HCEC 1CT (cell line): ENCODE measurements around the gene MPPE1.

Experiments
- DNase-seq: peaks from one replicate; pipeline ENCODE4 v3.0.0-alpha.2; 2017

Gene MPPE1, protein sequence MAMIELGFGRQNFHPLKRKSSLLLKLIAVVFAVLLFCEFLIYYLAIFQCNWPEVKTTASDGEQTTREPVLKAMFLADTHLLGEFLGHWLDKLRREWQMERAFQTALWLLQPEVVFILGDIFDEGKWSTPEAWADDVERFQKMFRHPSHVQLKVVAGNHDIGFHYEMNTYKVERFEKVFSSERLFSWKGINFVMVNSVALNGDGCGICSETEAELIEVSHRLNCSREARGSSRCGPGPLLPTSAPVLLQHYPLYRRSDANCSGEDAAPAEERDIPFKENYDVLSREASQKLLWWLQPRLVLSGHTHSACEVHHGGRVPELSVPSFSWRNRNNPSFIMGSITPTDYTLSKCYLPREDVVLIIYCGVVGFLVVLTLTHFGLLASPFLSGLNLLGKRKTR

DNA sequence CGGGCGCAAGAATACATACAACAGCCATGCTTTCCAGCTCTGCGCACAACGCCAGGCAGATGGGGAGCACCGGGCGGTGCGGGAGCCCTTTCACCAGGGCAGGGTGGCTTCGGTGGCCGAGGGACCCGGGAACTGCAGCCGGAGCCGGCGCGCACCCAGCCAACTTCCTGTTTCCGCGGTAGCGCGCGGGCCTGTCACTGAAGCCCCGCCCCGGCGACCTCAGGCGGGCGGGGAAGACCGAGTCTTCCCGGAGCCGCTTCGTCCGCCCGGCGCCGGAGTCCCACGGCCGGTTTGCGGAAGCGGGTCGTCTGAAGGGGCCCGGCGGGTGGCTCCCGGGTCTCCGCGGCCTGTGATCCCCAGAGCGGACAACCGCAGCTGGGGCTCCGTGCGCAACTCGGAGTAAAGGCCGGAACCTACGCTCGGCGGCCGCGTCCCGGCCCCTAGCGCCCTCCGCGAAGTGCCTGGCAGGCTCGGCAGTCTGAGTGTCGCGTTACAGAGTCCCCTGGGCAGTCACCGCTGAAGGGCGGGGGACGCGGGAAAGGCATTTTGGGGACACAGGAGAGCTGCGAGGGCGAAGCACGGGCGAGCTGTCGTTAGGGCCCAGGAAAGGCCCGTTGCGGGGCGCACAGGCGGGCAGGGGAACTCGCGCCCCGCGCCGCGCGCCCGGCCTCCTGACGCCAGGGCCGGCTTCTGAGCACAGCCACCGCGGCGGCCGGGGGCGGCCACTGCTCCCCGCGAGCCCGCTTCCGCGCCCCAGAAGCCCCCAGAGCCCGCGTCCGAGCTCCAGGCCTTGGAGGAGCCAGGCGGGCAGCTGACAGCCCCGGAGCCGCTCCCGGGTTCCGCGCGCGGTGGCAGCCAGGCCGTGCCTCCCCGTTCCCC, at the start of gene MPPE1:
TSS of gene MPPE1 (minus strand) at position 136 of the 879 bp plus-strand sequence. CDS start 11,053 bp downstream, outside the sequence.
- DNase-seq, result peak; percentile 85

DNA sequence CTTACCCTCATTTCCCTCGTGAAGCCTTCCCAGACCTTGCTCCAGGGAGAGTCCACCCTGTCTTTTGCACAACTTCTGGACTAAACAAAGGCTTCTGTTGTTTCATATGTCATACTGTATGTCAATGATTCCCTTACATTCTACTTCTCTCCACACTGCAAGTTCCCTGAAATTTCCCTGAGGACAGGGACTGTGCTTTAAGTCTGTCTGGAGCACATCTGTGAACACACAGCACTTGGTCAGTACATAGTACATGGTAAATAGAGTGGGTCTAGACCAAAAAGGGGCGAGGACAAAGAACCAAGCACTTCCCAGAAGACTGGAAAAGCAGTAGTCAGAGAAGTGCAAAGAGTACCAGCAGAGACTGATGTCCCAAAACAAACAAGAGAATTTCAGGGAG, 49.5 kb upstream of the MPPE1 start:
- no peak for DNase-seq

DNA sequence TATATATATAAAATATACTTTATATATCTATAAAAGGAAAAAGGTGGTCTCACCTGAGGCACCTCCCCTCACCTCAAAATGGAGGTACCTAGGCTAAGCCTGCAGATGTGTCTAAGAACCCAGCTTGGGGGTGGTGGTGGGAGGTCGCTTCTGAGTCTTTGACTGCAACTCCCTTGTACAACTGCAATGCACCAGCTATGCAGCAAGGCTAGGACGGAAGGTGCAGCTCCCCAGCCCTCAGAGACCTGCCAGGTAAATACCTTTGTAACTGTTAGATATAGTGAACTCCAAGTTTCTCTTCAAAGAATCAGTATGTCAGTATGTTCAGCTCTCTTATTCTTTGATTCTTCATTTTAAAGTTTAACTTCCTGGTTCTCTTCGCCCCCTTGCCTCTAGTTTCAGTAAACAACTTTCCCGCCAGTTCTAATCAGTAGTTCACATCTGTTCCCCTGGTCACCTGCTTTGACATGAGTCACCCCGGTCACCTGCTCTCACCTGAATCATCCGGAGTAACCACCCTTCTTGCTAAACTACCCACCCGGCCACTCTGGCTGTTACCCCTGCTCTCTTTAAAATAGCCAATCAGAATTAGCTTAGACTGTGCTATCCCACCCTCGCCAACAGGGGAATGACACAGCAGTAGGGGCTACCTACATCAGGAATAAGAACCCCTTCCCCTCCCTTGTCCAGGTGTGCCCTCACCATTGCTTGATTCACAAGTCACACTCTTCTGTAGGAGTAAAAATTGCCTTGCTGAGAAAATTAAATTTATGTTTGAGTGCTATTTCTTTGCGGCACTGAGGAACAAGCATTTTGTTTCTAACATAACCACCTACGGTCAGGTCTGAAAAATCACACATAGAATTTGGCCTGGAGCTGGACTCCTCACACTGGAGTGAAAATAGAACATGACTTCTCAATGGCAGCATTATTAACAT, 48.5 kb upstream of the MPPE1 start:
- no peak for DNase-seq

DNA sequence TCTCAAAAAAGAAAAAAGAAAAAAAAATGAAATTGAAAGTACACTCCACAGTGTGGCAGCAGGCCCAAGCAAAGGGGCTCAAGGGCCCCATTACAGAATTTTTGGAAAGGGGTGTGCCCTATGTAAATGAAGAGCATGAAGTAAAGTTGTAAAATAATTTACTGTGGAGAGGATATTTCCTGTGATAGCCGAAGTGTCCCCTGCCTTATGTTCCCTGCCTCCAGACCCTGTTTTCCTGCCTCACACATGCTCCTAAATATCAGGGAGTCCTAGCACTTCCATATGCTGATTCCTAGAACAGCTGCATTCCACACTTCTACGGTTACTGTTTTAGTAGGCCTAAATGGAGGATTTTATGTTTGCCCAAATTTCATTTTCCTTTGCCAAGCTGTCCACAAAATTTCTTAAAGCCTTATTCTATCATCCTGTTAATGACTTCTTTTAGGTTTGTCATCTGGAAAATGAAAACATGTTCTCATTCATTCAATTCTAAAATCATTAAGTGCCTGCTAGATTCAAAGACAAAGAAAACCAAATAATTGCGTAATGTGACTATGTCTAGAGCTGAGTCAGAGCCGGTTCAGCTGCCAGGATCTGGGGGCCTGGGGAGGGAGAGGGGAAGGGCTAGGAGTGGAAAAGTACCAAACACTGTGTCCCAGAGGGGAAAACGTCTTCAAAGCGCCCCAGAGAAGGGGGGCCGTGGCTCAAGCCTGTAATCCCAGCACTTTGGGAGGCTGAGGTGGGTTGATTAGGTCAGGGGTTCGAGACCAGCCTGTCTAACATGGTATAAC, 47.3 kb upstream of the MPPE1 start:
- DNase-seq, result peak; percentile 95

DNA sequence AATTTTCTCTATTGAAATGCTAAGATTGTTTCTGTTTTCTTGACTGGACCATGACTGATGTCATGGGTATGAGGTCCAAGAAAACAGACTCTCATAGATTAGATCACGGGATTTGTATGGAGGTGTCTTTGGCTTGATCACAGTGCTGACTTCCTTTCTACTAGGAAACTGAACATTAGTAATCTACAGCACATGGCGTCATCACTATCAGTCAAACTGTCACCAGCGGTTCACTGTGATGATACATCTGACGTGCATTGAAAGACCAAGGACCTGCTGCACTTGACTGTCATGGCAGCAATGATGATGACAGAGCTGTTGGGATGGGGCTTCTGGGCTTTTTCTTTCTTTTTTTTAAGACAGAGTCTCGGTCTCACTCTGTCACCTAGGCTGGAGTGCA, 45.0 kb upstream of the MPPE1 start:
- DNase-seq, result no peak

DNA sequence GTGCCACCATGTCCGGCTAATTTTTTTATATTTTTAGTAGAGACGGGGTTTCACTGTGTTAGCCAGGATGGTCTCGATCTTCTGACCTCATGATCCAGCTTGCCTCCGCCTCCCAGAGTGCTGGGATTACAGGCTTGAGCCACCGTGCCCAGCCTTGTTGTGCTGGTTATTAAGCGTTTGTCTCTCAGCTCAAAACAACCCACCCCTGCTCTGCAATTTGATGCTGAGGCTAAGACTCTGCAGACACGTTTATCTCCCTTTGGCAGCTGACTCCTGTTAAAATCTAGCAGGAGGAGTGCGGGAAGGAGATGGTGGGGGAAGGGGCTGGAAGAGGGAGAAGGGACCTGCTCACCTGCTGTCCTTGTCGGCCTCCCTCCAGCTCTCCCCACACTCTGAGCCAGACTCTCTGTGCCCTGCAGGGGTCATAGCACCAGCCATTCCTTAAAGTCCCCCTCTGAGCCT, 43.3 kb upstream of the MPPE1 start:
- no peak for DNase-seq

DNA sequence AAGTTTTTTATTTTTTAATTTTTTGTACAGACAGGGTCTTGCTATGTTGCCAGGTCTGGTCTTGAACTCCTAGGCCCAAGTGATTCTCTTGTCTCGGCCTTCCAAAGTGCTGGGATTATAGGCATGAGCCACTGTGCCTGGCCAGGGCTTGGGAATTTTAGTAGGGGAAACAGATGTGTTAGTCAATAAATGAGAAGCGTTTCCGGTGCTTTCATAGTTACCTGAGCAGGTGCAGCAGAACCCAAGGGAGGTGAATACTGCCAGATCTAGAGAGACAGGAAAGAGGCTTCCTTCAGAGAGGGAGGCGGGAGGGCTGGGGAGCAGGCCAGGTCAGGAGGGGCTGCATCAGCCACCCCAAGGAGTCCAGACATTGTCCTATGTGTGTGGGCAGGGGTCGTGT, 42.7 kb upstream of the MPPE1 start:
- no peak for DNase-seq

DNA sequence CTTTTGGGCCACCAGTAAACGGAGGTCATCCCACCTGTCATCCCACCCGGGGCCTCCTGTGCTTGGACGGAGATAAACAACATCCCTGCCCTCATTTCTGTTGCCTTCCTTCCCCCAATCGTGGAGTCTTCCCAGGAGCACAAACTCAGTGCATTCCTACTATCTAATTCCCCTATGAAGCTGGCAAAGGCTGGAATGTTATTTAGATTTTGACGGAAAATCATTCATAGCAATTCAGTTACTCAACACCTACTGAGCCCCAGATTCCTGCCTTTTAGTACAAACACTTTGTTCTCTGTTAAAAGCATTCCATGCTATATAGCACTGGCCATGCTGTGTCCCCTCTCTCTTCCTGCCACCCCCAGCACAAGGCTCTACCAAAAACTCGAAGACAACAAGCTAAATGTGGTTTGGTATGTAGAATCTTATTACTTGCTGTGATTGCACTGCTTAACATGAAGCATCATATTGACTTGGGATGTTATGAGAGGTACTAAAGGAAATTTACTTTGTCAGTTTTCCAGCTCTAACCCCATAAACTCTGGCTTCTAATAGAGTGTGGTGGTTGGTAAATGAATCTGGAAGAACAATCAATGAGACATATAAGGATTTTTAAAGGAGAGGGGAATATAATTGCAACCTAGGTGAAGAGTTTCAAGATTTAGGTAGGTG, 40.9 kb upstream of the MPPE1 start:
- DNase-seq, result peak; percentile 69

DNA sequence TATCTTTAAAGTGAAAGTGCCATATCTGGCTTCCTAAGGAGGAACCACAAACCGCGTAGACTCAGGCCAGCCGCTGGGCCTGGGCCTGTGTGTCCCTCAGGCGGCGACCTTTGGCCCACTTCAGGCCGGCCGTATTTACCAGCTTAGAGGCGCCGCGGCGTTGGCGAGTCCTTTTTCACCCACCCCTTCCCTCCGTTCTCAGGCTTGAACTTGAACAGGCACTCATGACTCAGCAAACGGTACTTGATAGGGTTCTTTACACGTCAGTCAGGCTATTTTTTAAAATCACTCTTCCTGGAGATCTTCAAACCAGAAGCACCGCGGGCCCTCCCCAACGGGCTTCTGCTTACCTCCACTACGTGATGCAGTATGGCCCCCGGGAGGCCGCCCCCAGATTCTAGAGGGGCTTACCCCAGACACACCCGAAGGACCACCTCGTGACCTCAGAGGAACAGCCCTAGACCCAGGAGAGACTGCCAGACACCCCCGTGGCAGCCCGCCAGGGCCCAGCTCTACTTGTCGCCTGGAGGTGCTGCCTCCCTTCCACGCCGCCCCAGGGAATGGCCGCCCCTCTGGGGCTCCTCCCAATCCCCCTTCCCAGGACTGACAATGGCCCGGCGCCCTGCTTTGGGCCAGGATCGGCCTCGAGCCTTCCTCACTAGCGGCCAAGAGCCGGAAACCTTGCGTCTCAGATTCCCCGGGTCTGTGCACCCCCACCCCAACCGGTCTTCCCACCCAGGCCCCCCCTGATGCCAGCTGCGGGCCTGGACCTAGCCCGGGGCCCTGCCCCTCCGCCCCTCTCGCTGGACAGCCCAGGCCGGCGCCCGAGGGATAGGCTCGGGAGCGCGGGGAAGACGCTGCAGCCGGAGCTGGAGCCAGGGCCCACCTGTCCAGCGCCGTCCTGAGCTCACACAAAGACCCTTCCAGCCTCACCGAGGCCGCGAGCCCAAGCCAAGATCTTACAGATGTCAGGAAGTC, 39.4 kb upstream of the MPPE1 start:
- peak; percentile 100 for DNase-seq

DNA sequence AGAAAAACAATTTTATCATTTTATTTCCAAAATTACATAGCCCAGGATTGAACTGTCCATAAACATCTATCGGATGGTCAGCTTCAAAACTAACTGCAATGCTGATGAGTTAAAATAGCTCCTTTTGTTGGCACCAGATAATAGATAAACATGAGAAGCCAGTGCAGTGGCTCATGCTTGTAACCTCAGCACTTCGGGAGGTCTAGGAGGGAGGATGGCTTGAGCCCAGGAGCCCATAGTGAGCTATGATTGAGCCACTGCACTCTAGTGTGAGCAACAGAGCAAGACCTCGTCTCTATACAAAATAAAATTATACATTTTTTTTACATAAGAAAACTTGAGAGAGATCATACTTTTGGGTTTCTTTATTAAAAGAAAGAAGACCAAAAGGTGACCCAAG, 38.6 kb upstream of the MPPE1 start:
- DNase-seq, result peak; percentile 53

DNA sequence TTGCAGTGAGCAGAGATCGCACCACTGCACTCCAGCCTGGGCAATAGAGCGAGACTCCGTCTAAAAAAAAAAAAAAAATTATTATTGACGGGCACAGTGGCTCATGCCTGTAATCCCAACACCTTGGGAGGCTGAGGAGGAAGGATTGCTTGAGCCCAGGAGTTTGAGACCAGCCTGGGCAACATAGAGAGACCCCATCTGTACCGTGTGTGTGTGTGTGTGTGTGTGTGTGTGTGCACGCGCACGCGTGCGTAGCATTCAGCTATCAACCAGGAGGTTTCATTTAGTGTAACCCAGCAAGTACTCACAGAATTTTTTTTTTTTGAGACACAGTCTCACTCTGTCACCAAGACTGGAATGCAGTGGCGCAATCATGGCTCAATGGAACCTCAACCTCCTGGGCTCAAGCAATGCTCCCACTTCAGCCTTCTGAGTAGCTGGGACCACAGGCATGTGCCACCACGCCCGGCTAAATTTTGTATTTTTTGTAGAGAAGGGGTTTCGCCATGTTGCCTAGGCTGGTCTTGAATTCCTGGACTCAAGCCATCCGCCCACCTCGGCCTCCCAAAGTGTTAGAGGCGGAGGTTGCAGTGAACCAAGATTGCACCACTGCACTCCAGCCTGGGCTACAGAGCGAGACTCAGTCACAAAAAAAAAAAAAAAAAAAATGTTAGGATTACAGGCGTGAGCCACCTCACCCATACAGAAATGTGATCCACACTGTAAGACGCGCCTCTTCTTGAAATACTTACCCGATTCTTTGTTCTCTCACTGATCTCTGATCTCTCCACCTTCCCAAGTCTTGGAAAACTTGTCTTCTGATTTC, 37.9 kb upstream of the MPPE1 start:
- DNase-seq, result peak; percentile 53

DNA sequence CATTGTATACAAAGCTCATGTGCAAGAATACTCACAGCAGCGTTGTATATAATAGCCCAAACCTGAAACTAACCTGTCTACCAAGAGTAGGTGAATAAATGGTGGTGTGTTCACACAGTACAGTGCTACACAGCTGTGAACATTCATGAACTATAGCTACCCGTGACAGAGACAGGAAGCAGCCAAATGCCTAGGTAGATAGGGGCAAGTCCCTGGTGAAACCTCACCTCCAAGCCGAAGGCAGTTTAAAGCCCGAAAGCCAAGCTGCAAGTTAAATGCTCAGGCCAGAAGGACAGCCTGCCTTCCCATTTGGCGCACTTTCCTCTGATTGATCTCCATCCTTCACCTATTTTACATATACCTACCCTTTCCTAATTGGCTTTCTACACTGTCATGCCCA, 36.7 kb upstream of the MPPE1 start:
- DNase-seq, result no peak

DNA sequence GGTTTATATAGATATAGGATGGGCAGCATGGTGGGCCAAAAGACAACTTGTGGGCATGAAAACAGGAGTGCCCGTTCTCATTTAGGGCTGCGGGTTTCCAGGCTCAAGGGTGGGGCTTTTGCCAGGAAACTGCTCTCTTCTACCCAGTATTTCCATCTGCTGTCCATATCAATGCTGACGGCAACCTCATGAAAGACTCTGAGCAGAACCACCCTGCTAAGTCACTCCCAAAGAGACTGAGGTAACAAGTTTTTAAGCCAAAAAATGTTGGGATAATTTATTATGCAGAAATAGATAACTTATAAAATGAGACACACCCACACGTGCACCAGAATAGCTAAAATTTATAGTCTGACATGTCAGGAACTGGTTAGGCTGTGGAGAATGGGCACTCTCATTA, 36.1 kb upstream of the MPPE1 start:
- no peak for DNase-seq

DNA sequence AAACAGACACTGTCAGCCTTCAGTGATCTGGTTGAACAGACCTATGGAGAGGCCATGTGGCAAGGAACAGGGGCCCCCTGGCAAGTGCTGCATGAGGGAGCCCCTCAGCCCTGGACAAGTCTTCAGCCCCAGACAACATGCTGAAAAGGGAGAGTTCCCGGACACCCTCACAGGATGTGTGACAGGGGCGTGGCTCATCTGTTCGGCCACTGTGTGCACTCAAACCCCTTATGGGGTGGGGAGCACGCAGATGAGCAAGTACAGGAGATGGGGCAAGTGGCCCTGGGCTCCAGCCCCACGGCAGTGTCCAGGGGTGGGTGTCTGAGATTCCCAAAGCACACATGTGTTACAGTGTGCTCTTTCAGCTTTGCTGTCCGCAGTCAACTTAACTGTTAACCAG, 35.4 kb upstream of the MPPE1 start:
- no peak for DNase-seq

DNA sequence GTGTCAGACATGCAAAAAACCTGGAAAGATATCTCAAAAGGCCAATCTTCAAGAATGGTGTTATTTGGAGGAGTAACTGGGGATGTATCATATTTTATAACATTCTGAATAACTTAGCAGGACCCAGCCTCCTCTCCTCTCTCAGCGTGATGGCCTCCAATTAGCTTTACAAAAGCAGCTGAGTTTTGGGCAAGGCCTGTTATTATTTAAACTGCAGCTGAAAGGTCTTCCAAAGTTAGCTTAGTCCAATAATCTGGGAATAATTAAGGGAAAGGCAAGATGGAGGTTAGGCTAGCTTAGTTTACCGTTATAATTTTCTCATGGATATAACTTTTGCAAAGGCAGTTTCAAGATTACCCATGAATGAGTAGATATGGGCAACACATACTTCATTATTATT, 32.8 kb upstream of the MPPE1 start:
- no peak for DNase-seq

DNA sequence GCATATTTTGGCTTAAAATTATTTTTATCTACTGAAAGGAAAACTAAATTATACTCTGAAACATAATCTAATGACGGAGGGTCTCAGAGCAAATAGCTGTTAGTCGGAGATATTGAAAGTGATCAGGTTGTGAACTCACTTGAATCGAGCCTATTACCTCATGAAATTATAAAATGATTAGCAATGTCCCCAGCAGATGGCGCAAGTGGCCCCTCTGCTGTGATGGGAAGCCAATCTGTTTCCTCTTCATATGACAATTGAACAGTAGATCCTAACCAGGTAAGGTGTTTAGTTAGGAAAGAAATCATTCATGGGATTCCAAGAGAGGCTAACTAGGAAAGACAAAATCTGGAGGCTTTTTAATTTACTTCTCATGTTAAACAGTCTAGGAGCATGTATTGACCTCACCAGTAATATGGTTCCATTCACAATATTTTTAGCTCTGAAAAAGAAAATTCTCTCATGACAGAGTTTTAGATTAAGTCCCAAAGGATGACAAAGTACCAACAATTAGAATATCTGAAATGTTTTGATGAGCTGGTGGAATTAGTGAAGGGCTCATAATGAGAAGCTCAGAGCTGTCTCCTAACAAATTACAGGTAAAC, 29.9 kb upstream of the MPPE1 start:
- peak; percentile 40 for DNase-seq

DNA sequence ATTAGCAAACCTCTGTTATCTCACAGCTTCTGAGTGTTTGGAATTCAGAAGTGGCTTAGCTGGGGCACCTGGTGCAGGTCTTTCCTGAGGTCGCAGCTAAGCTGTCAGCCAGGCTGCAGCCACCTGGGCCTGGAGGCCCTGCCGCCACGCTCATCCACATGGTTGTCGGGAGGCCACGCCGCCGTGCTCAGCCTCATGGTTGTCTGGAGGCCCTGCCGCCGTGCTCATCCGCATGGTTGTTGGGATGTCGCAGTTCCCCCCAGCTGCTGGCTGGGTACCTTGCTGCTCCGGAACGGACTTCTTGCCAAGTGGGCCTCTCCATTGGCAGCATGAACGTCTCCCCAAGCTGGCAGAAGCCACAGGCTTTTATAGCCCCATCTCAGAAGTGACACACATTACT, 24.3 kb upstream of the MPPE1 start:
- DNase-seq, result no peak

DNA sequence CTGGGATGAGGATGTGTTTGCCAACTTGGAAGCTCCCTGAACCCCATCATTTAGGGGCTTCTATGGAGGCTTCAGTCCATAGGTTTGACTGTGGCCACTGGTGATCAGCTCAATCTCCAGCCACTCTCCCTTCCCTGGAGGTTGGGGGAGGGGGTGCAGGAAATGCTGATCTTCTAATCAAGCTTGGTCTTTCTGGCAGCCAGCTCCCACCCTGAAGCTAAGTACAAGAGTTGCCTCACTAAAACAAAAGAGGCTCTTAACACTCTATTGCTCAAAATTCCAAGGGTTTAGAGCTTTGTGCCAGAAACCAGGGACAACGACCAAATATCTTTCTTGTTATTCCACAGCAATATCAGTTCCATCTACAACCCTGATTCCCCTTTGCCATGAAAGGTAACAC, 19.4 kb upstream of the MPPE1 start:
- DNase-seq, result no peak
